H7 (cell line): ENCODE results near the gene DVL1. TPM values are rescaled to one million over a fixed set of nuclear protein-coding genes. Genes with fewer than 3 reads are reported as not detected.
"Not testable (repeated sequence)": the region's sequence is repeated elsewhere in the genome, so short reads cannot be mapped to it uniquely, and the experiment has no call there.

Source experiments
- DNase-seq: peaks from one replicate; pipeline ENCODE4 v3.0.0; 2012
- H3K27me3 ChIP-seq: 2 replicates; pipeline ENCODE4 v1.6.0; 2011; ENCODE audit warnings: mild to moderate bottlenecking, low read length; ENCODE audit not compliant: control insufficient read depth, insufficient read depth
- H3K36me3 ChIP-seq: replicated peaks from 2 replicates; pipeline ENCODE4 v1.5.1; 2011; ENCODE audit warnings: low read length; ENCODE audit not compliant: control insufficient read depth, insufficient read depth
- H3K4me3 ChIP-seq: 2 replicates; pipeline ENCODE4 v1.5.1; 2011; ENCODE audit warnings: low read depth, mild to moderate bottlenecking, control low read depth, low read length, moderate library complexity; ENCODE audit not compliant: insufficient read depth
- total RNA-seq: library from RNA; depleted of rRNA; stranded (reverse); fragments of >200 nt; shearing (Covaris generic); gene quantifications from 2 replicates; pipeline ENCODE4 v1.2.3, GENCODE V29; 2014

DVL1 gene
- total RNA-seq, 1 experiment from 2014 or later = 189 TPM

- peak; percentile 38 for DNase-seq
- H3K27me3 ChIP-seq = no peaks in the 10 kb centered on the region
- H3K4me3 ChIP-seq = no peak overlapping the region
- no peaks in the 10 kb centered on the region for H3K36me3 ChIP-seq
These were observed 31.6 kb upstream of the DVL1 start for GRCh38 chr1:1380860-1381259.

DNA sequence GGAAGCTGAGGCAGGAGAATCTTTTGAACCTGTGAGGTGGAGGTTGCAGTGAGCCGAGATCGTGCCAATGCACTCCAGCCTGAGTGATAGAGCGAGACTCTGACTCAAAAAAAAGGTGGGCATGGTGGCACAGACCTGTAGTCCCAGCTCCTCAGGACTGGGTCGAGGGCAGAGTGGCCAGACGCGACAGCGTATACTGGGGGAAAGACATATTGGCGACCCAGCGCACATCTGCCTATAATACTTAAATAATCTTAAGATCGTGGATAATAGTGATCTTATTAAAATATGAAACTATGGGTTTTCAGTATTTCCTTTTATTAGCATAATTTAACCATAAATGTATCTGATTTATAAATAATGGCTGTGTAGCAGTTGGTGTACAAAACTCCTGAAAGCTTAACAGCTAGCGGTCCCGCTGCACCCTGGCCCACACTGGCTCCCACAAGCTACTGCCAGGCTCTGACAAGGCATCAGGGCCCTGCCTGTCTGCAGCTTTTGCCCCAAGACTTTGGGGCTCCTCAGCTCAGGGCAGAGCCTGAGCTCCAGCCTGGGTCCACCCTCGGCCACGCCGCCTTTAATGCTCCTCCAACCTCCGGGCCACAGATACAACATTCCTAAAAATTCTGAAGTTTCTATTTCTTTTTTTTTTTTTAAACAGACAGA lies 28.5 kb upstream of the DVL1 start:
- Histone ChIP-seq H3K4me3 (no peak overlapping the region), H3K36me3 (peaks cover 2% of the 10 kb centered on the region), H3K27me3 (no peaks in the 10 kb centered on the region)
- no peak for DNase-seq

DNA sequence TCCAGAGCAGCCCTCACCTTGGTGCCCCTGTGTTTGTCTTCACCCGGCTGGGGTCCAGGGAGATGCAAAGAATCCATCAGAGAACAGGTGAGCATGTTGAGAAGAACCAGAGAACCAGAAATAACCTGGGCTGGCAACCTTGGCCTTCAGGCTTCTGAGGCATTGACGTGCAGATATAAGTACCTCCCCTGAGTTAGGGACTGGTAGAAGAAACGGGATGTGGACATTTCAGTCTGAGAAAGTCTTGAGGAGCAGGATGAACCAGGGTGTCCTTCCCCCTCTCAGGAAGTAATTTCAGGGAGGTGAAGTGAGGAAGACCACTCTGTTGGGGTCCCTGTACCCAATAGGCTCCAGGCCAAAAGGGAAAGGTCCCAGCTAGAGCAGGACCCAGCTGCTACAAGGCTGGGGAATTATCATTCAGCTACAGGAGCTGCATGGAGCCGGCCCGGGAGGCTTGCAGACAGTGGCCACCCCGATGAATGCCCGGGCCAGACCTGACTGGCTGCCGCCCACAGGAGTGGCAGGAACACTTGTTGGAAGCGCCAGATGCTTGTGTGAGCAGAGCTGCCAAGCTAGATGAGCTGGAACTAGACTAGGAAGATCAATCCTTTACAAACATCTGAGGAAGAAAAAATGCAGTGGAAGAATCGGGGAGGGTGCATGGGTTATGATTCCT lies 27.5 kb upstream of the DVL1 start:
- no peak for DNase-seq
- Histone ChIP-seq H3K27me3 (no peaks in the 10 kb centered on the region), H3K36me3 (peaks cover 2% of the 10 kb centered on the region), H3K4me3 (no peak overlapping the region)

DNA sequence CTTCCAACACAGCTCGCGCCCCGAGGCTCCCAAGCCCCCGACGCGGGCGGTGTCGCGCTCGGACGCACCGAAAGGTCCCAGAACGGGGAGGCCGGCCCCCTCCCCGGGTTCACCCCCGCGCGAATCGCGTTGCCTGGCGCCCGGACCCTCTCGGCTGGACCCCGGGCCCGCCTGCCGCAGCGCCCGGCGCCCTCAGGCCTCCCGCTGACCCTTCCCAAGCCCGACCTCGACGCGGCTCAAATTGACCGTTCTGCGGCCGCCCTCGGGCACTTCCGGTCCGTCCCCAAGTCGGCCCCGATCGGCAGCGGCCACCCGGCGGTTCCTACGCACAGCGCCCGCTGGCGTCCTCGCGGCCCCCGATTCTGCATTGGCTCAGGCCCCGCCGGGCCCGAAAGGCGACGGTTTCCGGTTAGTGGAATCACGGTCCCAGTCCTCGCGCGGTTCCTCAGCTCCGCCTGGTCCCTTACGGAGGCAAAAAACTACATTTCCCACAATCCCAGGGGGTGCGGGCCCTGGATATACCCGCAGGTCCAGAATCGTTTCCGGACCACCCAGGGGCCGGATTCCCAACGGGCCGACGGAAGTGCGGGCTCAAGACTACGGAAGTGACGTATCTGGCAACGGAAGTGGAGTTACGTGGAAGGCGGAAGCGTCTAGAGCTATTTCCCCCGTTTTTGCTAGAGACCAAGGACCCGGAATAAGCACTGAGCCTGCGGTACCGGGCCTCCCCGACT lies 25.9 kb upstream of the DVL1 start, which contains the start of gene AURKAIP1:
Gene AURKAIP1, minus strand, starts transcription at position 279 of the 734 bp plus-strand sequence. CDS start 451 bp downstream, outside the sequence.
- peak; percentile 98 for DNase-seq
- Histone ChIP-seq H3K36me3 (peaks cover 2% of the 10 kb centered on the region), H3K27me3 (no peaks in the 10 kb centered on the region), H3K4me3 (peak within 1 kb of the TSS; percentile 77)

DNA sequence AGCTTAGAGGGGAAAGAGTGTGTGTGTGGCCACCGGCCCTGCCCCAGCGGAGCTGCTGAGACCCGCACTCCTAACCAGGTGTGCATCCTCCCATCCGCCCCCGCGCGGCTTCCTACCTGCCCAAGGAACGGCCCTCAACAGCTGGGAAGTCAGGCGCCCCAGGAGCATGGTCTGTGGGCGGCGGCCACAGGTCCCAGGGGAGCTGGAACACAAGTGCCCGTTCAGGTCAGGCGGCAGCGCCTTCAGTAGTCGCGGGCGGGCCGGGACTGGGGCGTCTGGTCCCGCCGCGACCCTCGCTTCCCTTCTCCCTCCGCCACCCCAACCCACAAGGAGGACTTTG lies 25.3 kb upstream of the DVL1 start:
- peak; percentile 75 for DNase-seq
- H3K27me3 ChIP-seq = no peaks in the 10 kb centered on the region
- peak overlapping the region; percentile 77 for H3K4me3 ChIP-seq
- H3K36me3 ChIP-seq = peaks cover 2% of the 10 kb centered on the region

DNA sequence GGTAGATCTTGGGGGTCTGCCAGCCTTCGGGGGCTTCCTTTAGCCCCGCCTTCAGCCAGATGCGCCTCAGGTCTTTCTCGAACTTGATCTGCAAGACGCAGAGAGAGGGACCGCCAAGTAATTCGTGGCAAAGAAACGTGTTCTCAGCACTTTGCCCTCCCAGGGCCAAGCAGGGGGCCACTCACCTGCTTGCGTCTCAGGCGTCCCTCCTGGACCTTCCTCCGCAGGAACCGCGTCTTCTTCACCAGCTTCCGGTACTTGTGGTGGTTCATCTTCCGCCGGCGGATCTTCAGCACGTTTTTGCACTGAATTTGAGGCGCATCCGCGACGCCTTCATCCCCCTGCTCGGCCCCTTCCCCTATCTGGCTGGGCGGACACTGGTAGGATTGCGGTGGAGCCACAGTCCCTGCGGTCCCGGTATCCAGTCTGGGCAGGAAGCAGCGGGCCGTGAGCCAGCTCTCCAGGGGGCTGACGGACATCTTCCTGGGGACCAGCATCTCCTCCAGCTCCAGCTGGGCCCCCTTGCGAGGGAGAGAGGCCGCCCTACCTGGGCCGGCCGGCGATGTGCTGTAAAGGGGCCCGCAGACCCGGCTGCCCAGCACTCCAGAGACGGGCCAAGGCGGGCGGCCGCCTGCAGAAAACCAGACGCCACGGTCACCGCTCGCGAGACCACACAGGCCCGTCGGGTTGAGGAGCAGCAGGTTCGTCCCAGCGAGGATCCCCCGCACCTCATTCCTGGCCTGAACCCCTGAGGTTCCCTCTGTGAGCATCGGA lies 24.8 kb upstream of the DVL1 start:
- Histone ChIP-seq H3K27me3 (no peaks in the 10 kb centered on the region), H3K4me3 (peak overlapping the region; percentile 77), H3K36me3 (peaks cover 2% of the 10 kb centered on the region)
- peak; percentile 67 for DNase-seq

DNA sequence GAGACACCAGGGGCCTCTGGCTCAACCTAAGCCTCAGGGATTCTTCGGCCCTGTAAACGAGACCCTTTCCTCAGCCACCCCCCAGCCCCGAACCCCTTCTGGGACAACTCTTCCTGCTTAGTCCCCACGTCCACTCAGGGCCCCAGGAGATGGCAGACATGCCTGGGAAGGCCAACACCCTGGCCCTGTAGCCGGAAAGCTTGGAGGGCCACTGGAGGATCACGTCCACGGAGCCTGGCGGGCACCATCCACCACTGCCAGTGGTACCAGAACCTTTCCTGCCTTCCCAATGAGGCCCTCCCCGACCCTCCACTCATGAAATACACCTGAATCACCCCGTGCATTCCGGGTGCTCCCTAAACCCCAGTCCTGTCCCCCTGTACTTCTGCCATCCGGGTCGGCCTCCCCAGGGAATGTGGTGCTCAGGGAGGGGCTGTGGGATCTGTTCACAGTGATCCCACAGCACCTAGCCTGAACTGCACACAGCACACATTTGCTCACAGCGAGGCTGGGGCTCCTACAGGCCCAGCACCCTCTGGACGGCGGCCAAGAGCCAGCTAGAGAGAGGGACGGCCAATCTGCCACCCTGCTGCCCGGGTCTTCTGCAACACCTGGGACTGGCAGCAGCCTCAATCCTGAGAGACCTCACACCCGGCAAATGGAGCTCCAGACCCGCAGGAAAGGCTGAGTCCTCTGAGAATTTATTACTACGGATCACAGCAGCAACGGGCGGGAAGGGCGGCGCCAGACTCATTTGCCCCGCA lies 24.0 kb upstream of the DVL1 start:
- no peak for DNase-seq
- Histone ChIP-seq H3K4me3 (no peak overlapping the region), H3K36me3 (peaks cover 2% of the 10 kb centered on the region), H3K27me3 (no peaks in the 10 kb centered on the region)

- Histone ChIP-seq H3K27me3 (no peaks in the 10 kb centered on the region), H3K36me3 (peaks cover 2% of the 10 kb centered on the region), H3K4me3 (no peak overlapping the region)
- peak; percentile 99 for DNase-seq
These were observed 22.8 kb upstream of the DVL1 start for GRCh38 chr1:1371746-1372711.

GRCh38 chr1:1371364-1371745 lies 22.1 kb upstream of the DVL1 start:
- DNase-seq = no peak
- Histone ChIP-seq H3K27me3 (no peaks in the 10 kb centered on the region), H3K4me3 (no peak overlapping the region), H3K36me3 (peaks cover 2% of the 10 kb centered on the region)

GRCh38 chr1:1370771-1371300 lies 21.6 kb upstream of the DVL1 start:
- H3K36me3 ChIP-seq = peaks cover 2% of the 10 kb centered on the region
- no peaks in the 10 kb centered on the region for H3K27me3 ChIP-seq
- no peak for DNase-seq
- H3K4me3 ChIP-seq = no peak overlapping the region

DNA sequence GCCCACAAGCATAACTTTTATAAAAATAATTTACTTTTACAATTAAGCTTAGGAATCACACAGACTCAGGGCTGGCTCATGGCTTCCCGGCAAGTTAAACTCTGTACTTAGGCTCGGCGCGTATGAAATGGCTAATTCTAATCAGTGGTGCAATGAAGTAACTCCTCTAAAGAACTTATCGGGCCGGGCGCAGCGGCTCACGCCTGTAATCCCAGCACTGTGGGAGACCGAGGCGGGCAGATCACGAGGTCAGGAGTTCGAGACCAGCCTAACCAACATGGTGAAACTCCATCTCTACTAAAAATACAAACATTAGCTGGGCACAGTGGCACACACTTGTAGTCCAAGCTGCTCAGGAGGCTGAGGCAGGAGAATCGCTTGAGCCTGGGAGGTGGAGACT lies 20.9 kb upstream of the DVL1 start:
- not testable (repeated sequence) for H3K4me3 ChIP-seq, H3K36me3 ChIP-seq, DNase-seq, H3K27me3 ChIP-seq

- DNase-seq = no peak
- Histone ChIP-seq H3K36me3 (no peaks in the 10 kb centered on the region), H3K4me3 (no peak overlapping the region), H3K27me3 (no peaks in the 10 kb centered on the region)
These were observed 18.1 kb upstream of the DVL1 start for GRCh38 chr1:1367315-1367714.

DNA sequence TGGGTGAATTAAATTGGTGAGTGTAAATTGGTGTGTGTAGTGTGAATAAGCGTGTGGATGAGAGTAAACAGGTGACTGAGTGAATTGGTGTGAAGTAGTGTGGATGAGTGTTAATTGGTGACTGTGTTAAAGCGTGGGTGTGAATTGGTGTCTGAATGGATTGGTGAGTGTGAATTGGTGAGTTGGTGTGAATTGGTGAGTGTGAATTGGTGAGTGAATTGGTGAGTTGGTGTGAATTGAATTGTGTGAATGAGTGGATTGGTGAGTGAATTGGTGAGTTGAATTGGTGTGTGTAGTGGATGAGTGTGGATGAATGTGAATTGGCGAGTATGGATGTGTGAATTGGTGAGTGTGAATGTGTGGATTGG lies 17.5 kb upstream of the DVL1 start:
- no peak for DNase-seq
- Histone ChIP-seq H3K27me3 (no peaks in the 10 kb centered on the region), H3K4me3 (no peak overlapping the region), H3K36me3 (no peaks in the 10 kb centered on the region)
